ENCODE data around the gene OSBPL3.

OSBPL3 gene

GRCh38 chr7:24824896-24825295, 155.1 kb downstream of the OSBPL3 start:
- no peak overlapping the region for H3K4me3 ChIP-seq (ENCODE audit: low read depth, low read length)
- no peak for TF ChIP-seq CTCF (IDR thresholded peaks at IDR 0.05; ENCODE audit: control insufficient read depth, extremely low read depth, insufficient read depth)

GRCh38 chr7:24824400-24824799, 155.6 kb downstream of the OSBPL3 start:
- no peak for TF ChIP-seq CTCF (IDR thresholded peaks at IDR 0.05; ENCODE audit: control insufficient read depth, extremely low read depth, insufficient read depth)

More at GRCh38 chr7:24824896-24825295, 155.1 kb downstream of the OSBPL3 start:
- no peak for DNase-seq (ENCODE audit: low read depth)

GRCh38 chr7:24821754-24822054, 158.3 kb downstream of the OSBPL3 start:
- no peak overlapping the region for H3K4me3 ChIP-seq (ENCODE audit: low read depth, low read length)
- no peak for TF ChIP-seq CTCF (IDR thresholded peaks at IDR 0.05; ENCODE audit: control insufficient read depth, extremely low read depth, insufficient read depth)
- no peak for DNase-seq (ENCODE audit: low read depth)

More at GRCh38 chr7:24824400-24824799, 155.6 kb downstream of the OSBPL3 start:
- no peak for DNase-seq (ENCODE audit: low read depth)
- H3K4me3 ChIP-seq (ENCODE audit: low read depth, low read length): no peak overlapping the region

- DNase-seq (ENCODE audit: low read depth): no peak
- H3K4me3 ChIP-seq (ENCODE audit: low read depth, low read length): no peak overlapping the region
- TF ChIP-seq CTCF (IDR thresholded peaks at IDR 0.05; ENCODE audit: control insufficient read depth, extremely low read depth, insufficient read depth): no peak
Measured at GRCh38 chr7:24821045-24821753, 158.8 kb downstream of the OSBPL3 start.

- H3K4me3 ChIP-seq (ENCODE audit: low read depth, low read length): no peak overlapping the region
- no peak for TF ChIP-seq CTCF (IDR thresholded peaks at IDR 0.05; ENCODE audit: control insufficient read depth, extremely low read depth, insufficient read depth)
- no peak for DNase-seq (ENCODE audit: low read depth)
Measured at GRCh38 chr7:24820730-24821044, 159.3 kb downstream of the OSBPL3 start.

- TF ChIP-seq CTCF (IDR thresholded peaks at IDR 0.05; ENCODE audit: control insufficient read depth, extremely low read depth, insufficient read depth): peak; percentile 87
- H3K4me3 ChIP-seq (ENCODE audit: low read depth, low read length): no peak overlapping the region
- peak; percentile 69 for DNase-seq (ENCODE audit: low read depth)
Measured at GRCh38 chr7:24819916-24820689, 159.9 kb downstream of the OSBPL3 start.
